RKO (cell line): ENCODE measurements around the gene CCDC175.
A peak's percentile ranks its signal among the peaks of the same experiment; 100 is the strongest.

Experiments used
- DNase-seq: peaks from one replicate; pipeline ENCODE4 v3.0.0-alpha.2; 2016; ENCODE audit warnings: low spot score

Gene CCDC175

GRCh38 chr14:59540852-59541251 is 35.8 kb downstream of the CCDC175 start:
- no peak for DNase-seq

GRCh38 chr14:59538936-59539335 is 37.7 kb downstream of the CCDC175 start:
- DNase-seq, result no peak

- no peak for DNase-seq
Measured at GRCh38 chr14:59537476-59537875, 39.1 kb downstream of the CCDC175 start.

- no peak for DNase-seq
Measured at GRCh38 chr14:59534361-59534987, 42.1 kb downstream of the CCDC175 start.

GRCh38 chr14:59532419-59532818 is 44.2 kb downstream of the CCDC175 start:
- DNase-seq, result no peak

GRCh38 chr14:59530349-59530748 is 46.3 kb downstream of the CCDC175 start:
- no peak for DNase-seq

GRCh38 chr14:59529189-59529588 is 47.4 kb downstream of the CCDC175 start:
- no peak for DNase-seq

GRCh38 chr14:59520224-59520623 is 56.4 kb downstream of the CCDC175 start:
- DNase-seq, result no peak

- DNase-seq, result no peak
Measured at GRCh38 chr14:59511916-59512575, 64.6 kb downstream of the CCDC175 start.

- no peak for DNase-seq
Measured at GRCh38 chr14:59510966-59511365, 65.6 kb downstream of the CCDC175 start.

- no peak for DNase-seq
Measured at GRCh38 chr14:59510001-59510400, 66.6 kb downstream of the CCDC175 start.

- no peak for DNase-seq
Measured at GRCh38 chr14:59509101-59509500, 67.5 kb downstream of the CCDC175 start.

GRCh38 chr14:59507752-59508103 is 68.9 kb downstream of the CCDC175 start:
- no peak for DNase-seq

- DNase-seq, result peak; percentile 59
Measured at GRCh38 chr14:59507063-59507751, 69.4 kb downstream of the CCDC175 start.

- DNase-seq, result no peak
Measured at GRCh38 chr14:59503256-59503655, 73.4 kb downstream of the CCDC175 start.

- no peak for DNase-seq
Measured at GRCh38 chr14:59500732-59501131, 75.9 kb downstream of the CCDC175 start.

GRCh38 chr14:59492384-59492783 is 84.2 kb downstream of the CCDC175 start:
- no peak for DNase-seq

- DNase-seq, result no peak
Measured at GRCh38 chr14:59490756-59491155, 85.9 kb downstream of the CCDC175 start.

- DNase-seq, result peak; percentile 54
Measured at GRCh38 chr14:59484639-59485175, 91.9 kb downstream of the CCDC175 start.

GRCh38 chr14:59483819-59484638 is 92.6 kb downstream of the CCDC175 start, which contains the start of the genes JKAMP and L3HYPDH:
JKAMP (plus strand) TSS chr14:59484517; CDS start chr14:59484590, 73 bp downstream.
L3HYPDH (minus strand) TSS chr14:59484408; CDS start chr14:59484316, 92 bp downstream.
- peak; percentile 95 for DNase-seq

- DNase-seq, result peak; percentile 84
Measured at GRCh38 chr14:59483363-59483762, 93.2 kb downstream of the CCDC175 start.
